HFFc6 (cell line): ENCODE data around the gene GLUD1. TPM values are rescaled to one million over a fixed set of nuclear protein-coding genes. Genes with fewer than 3 reads are reported as not detected.
"Not testable (repeated sequence)": the region's sequence is repeated elsewhere in the genome, so short reads cannot be mapped to it uniquely, and the experiment has no call there.

Source experiments
- DNase-seq: peaks from one replicate; pipeline ENCODE4 v3.0.0-alpha.2; 2018
- H3K27ac Mint-ChIP-seq: 2 replicates; pipeline ENCODE4 v1.8.0; 2020; ENCODE audit warnings: mild to moderate bottlenecking, mixed read lengths
- H3K27me3 Mint-ChIP-seq: 2 replicates; pipeline ENCODE4 v1.8.0; 2021; ENCODE audit warnings: mild to moderate bottlenecking, moderate library complexity, mixed read lengths; ENCODE audit not compliant: insufficient read depth
- H3K36me3 Mint-ChIP-seq: 2 replicates; pipeline ENCODE4 v1.8.0; 2021; ENCODE audit warnings: low read depth, mixed read lengths
- H3K4me1 Mint-ChIP-seq: 2 replicates; pipeline ENCODE4 v1.8.0; 2020; ENCODE audit warnings: low read depth, mixed read lengths
- H3K4me3 Mint-ChIP-seq: 2 replicates; pipeline ENCODE4 v1.8.0; 2020; ENCODE audit warnings: mild to moderate bottlenecking, moderate library complexity, mixed read lengths
- H3K9me3 Mint-ChIP-seq: 2 replicates; pipeline ENCODE4 v1.8.0; 2020; ENCODE audit warnings: mild to moderate bottlenecking, mixed read lengths
- CTCF ChIP-seq: fragments of 200-600 bp; sonication (generic); IDR thresholded peaks from 2 replicates; pipeline ENCODE4 v1.5.0; 2021; ENCODE audit warnings: antibody characterized with exemption, mild to moderate bottlenecking
- long read RNA-seq: library from polyadenylated mRNA; unstranded; transcript quantifications from one replicate; pipeline ENCODE4 v2.0.0, GENCODE V29; 2019
- total RNA-seq, 6 experiments: library from RNA; stranded (reverse); fragmentation: NEBNext Ultra II Directional; extraction: Animal tissue kit (Norgen Biotek cat#: 25700); gene quantifications; 2 replicates in 1 of 6; 3 replicates in 5 of 6; pipeline ENCODE4 v1.2.3, GENCODE V29; 2021

Gene GLUD1
- total RNA-seq, result 100 to 1,000 TPM; 108 to 130 (median 118) TPM
- long read RNA-seq, transcript GLUD1-201 (13 exons, 3,039 nt), result major isoform, 133 of 167 reads
- long read RNA-seq, partial matches to known transcripts, result 26 of 167 reads
- long read RNA-seq, other reads (novel, unspliced or antisense), result 8 of 167 reads

DNA sequence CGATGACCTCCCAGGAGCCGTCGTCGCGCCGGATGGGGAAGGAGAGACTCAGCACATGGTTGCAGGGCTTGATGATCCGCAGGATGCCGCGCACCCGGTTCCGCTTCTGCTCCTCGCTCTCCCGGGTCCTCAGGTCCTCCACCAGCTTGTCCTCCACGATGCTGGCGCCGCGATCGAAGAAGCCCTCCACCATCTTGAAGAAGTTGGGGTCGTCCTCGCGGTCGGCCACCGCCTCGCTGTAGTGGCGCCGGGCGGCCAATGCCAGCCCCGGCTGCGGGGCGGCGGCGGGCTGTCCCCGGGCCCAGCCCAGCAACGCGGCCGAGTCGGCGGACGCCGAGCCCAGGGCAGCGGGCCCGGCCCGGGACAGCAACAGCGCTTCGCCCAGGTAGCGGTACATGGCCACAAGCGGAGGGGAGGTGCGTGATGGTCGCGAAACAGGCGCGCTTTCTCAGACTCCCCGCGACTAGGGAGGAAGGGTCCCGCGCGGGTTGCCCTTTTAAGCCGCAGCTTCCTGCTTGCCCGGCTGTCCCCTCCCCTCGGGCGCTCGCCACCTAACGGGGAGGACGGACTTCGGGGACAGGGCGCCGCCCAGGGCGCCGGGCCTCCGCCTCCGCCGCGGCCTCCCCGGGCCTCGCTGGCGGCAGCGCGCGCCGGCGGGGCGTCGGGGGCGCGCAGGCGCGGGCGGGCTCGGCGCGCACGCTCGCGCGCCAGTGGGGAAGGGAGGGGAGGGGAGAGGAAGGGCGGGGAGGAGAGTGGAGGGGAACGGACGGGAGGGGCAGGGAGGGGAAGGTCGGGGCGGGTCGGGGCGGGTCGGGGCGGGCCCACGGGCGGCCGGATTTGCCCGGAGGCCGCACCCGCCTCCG lies at the start of gene GLUD1, which contains the start of gene SHLD2:
Gene GLUD1 (minus strand): TSS at position 471 of the 863 bp plus-strand sequence. CDS start 74 bp downstream, at position 397.
Gene SHLD2 (plus strand): TSS at position 834 of the 863 bp plus-strand sequence. CDS start 56,149 bp downstream, outside the sequence.
- peak within 1 kb of the TSS; percentile 95 for H3K4me3 Mint-ChIP-seq
- H3K27me3 Mint-ChIP-seq, result no peaks in the 10 kb centered on the region; the same call in 1 of the 2 replicates
- TF ChIP-seq CTCF, result 0 out of 2 replicates have a peak, but pooled peaks have one; percentile 5
- H3K9me3 Mint-ChIP-seq, result no peaks in the 10 kb centered on the region
- H3K4me1 Mint-ChIP-seq, result peaks cover 46% of the 10 kb centered on the region
- peak; percentile 85 for DNase-seq
- peak within 1 kb of the TSS; percentile 96 for H3K27ac Mint-ChIP-seq
- H3K36me3 Mint-ChIP-seq, result peaks cover 24% of the 10 kb centered on the region

DNA sequence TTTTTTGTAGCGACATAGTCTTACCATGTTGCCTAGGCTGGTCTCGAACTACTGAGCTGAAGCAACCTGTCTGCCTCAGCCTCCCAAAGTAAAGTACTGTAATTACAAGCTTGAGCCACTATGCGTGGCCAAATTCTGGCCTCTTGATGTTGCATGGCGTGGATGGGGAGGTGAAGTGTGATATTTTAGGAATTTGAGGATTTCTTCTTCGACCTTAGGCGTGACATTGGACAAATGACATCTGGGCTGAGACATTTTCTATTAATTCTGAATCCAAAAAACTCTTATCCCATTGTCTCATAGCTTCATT lies 48.4 kb upstream of the GLUD1 start:
- H3K4me3 Mint-ChIP-seq, DNase-seq, H3K27me3 Mint-ChIP-seq, H3K9me3 Mint-ChIP-seq: not testable (repeated sequence)
- Mint-ChIP-seq H3K27ac (peak overlapping the region; percentile 43; the same call in 1 of the 2 replicates), H3K36me3 (peaks cover 15% of the 10 kb centered on the region), H3K4me1 (peaks cover 21% of the 10 kb centered on the region)

GRCh38 chr10:87142230-87143108 lies 47.8 kb upstream of the GLUD1 start:
- Mint-ChIP-seq H3K27ac (peak overlapping the region; percentile 82), H3K4me1 (peaks cover 21% of the 10 kb centered on the region), H3K36me3 (peaks cover 21% of the 10 kb centered on the region), H3K9me3 (peaks cover 10% of the 10 kb centered on the region), H3K4me3 (peak overlapping the region; percentile 84)
- H3K27me3 Mint-ChIP-seq, result not testable (repeated sequence)
- peak; percentile 28 for DNase-seq

GRCh38 chr10:87137478-87137877 lies 42.8 kb upstream of the GLUD1 start:
- DNase-seq, H3K4me3 Mint-ChIP-seq, H3K27ac Mint-ChIP-seq, H3K27me3 Mint-ChIP-seq: not testable (repeated sequence)
- H3K4me1 Mint-ChIP-seq, result peaks cover 12% of the 10 kb centered on the region
- peaks cover 44% of the 10 kb centered on the region for H3K36me3 Mint-ChIP-seq
- peaks cover 21% of the 10 kb centered on the region for H3K9me3 Mint-ChIP-seq

GRCh38 chr10:87134440-87134839 lies 39.8 kb upstream of the GLUD1 start:
- H3K9me3 Mint-ChIP-seq, result peaks cover 15% of the 10 kb centered on the region
- not testable (repeated sequence) for H3K4me3 Mint-ChIP-seq, DNase-seq, H3K27me3 Mint-ChIP-seq, H3K27ac Mint-ChIP-seq, H3K4me1 Mint-ChIP-seq
- H3K36me3 Mint-ChIP-seq, result peaks cover 49% of the 10 kb centered on the region

- Mint-ChIP-seq H3K9me3 (peaks cover 14% of the 10 kb centered on the region), H3K36me3 (peaks cover 48% of the 10 kb centered on the region)
- DNase-seq, H3K27ac Mint-ChIP-seq, H3K4me1 Mint-ChIP-seq, H3K27me3 Mint-ChIP-seq, H3K4me3 Mint-ChIP-seq: not testable (repeated sequence)
Measured at GRCh38 chr10:87133936-87134335, 39.3 kb upstream of the GLUD1 start.

GRCh38 chr10:87132176-87132575 lies 37.5 kb upstream of the GLUD1 start:
- H3K36me3 Mint-ChIP-seq, result peaks cover 35% of the 10 kb centered on the region
- not testable (repeated sequence) for H3K4me3 Mint-ChIP-seq

DNA sequence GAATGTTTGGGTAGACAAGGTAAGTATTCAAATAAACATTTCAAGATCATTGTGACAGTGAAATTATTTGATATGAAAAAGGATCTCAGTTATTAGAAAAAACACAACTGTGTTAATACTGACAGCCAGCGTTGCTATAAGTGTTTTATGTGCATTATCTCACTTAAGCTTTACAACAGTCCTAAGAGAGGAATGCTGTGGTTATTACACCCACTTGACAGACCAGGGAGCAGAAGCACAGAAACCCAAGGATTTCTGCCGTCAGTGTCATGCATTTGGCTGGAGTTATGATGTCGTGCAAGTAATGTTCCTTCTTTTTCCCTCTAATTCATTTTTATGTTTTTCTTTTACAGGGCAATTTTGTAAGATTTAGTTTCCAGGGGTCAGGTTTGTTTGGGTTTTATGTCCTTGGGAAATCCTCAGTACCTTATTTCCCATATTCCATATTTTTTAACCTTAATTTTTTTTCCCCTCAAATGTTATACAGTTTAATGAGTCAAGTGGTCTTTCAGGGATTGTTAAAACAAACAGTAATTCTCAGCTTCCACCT lies 33.0 kb upstream of the GLUD1 start:
- not testable (repeated sequence) for H3K4me3 Mint-ChIP-seq, H3K4me1 Mint-ChIP-seq, DNase-seq, H3K27ac Mint-ChIP-seq, H3K9me3 Mint-ChIP-seq, H3K27me3 Mint-ChIP-seq
- peaks cover 15% of the 10 kb centered on the region for H3K36me3 Mint-ChIP-seq

More at GRCh38 chr10:87132176-87132575, 37.5 kb upstream of the GLUD1 start:
- not testable (repeated sequence) for H3K4me1 Mint-ChIP-seq, H3K27me3 Mint-ChIP-seq, DNase-seq, H3K27ac Mint-ChIP-seq, H3K9me3 Mint-ChIP-seq

- not testable (repeated sequence) for DNase-seq, H3K4me3 Mint-ChIP-seq, H3K27me3 Mint-ChIP-seq, H3K9me3 Mint-ChIP-seq, H3K27ac Mint-ChIP-seq, H3K4me1 Mint-ChIP-seq
- H3K36me3 Mint-ChIP-seq, result peaks cover 15% of the 10 kb centered on the region
Measured at GRCh38 chr10:87127048-87127447, 32.4 kb upstream of the GLUD1 start.

DNA sequence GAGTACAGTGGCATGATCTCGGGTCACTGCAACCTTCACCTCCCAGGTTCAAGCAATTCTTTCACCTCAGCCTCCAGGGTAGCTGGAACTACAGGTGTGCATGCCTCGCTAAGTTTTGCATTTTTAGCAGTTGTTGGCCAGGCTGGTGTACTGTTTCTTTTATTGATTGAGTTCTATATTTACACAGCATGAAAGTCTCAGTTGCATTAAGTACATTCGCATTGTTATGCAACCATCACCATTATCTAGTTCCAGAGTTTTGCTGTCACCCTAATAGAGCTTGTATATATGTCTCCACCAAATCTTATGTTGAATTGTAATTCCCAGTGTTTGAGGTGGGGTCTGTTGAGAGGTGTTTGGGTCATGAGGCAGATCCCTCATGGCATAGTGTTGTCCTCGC lies 28.7 kb upstream of the GLUD1 start:
- H3K36me3 Mint-ChIP-seq, H3K27ac Mint-ChIP-seq, H3K9me3 Mint-ChIP-seq, H3K4me1 Mint-ChIP-seq, DNase-seq, H3K27me3 Mint-ChIP-seq, H3K4me3 Mint-ChIP-seq: not testable (repeated sequence)

DNA sequence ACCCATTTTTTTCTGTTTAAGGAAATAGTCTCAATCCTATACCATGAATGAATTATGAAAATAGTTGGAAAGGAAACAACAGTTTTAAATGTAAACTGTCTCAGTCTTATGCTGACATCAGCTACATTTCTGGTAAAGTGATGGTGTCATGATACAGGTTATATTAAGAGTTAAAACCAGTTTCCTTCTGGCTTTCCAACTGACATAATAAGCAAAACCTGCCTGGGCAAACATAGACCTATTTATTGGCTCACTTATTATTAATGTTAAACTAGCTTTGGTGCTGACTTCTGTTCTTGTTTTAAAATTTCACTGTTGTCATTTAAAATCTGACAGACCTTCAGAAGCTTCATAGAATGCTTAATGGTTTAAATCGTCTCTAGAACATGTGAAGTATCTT lies 24.4 kb upstream of the GLUD1 start:
- not testable (repeated sequence) for H3K9me3 Mint-ChIP-seq

GRCh38 chr10:87118122-87118521 lies 23.5 kb upstream of the GLUD1 start:
- not testable (repeated sequence) for H3K9me3 Mint-ChIP-seq, H3K4me3 Mint-ChIP-seq, DNase-seq, H3K4me1 Mint-ChIP-seq, H3K27me3 Mint-ChIP-seq
- peaks cover 12% of the 10 kb centered on the region for H3K36me3 Mint-ChIP-seq
- H3K27ac Mint-ChIP-seq, result peak overlapping the region; percentile 51; the same call in 1 of the 2 replicates

More for the DNA sequence above, 24.4 kb upstream of the GLUD1 start:
- not testable (repeated sequence) for H3K4me3 Mint-ChIP-seq, H3K27me3 Mint-ChIP-seq, H3K4me1 Mint-ChIP-seq, DNase-seq, H3K27ac Mint-ChIP-seq
- peaks cover 12% of the 10 kb centered on the region for H3K36me3 Mint-ChIP-seq
